Measurements from ENCODE around the gene TTYH1.

GRCh38 chr19:54376610-54377285 is 38.5 kb upstream of the TTYH1 start:
- TF ChIP-seq POLR2A (IDR thresholded peaks at IDR 0.05; ENCODE audit: low read length) = no peak
- TF ChIP-seq CTCF (IDR thresholded peaks at IDR 0.05) = no peak
- TF ChIP-seq MAFK (IDR thresholded peaks at IDR 0.05; ENCODE audit: partially characterized antibody) = no peak
- TF ChIP-seq NPAS2 (CRISPR knock-in tag; IDR thresholded peaks at IDR 0.05; ENCODE audit: borderline replicate concordance) = no peak
